Glomerular visceral epithelial cell (primary cell): ENCODE data around the gene ARSA.
"Not testable (repeated sequence)": the region's sequence is repeated elsewhere in the genome, so short reads cannot be mapped to it uniquely, and the experiment has no call there.

Source experiments
- DNase-seq: peaks from one replicate; pipeline ENCODE4 v3.0.0-alpha.2; 2016; ENCODE audit errors: extremely low spot score

Gene ARSA

GRCh38 chr22:50627642-50628542 is at the start of gene ARSA:
ARSA (minus strand) TSS chr22:50628152; CDS start chr22:50627779, 373 bp downstream.
- peak; percentile 83 for DNase-seq

- no peak for DNase-seq
These were observed 48.9 kb upstream of the ARSA start for GRCh38 chr22:50676661-50677492.

GRCh38 chr22:50676180-50676636 is 48.3 kb upstream of the ARSA start:
- DNase-seq: no peak

- no peak for DNase-seq
These were observed 47.7 kb upstream of the ARSA start for GRCh38 chr22:50675553-50676179.

GRCh38 chr22:50674606-50675552 is 46.9 kb upstream of the ARSA start:
- DNase-seq: peak; percentile 28

GRCh38 chr22:50674130-50674500 is 46.2 kb upstream of the ARSA start:
- DNase-seq: no peak

- no peak for DNase-seq
These were observed 45.5 kb upstream of the ARSA start for GRCh38 chr22:50673231-50674129.

GRCh38 chr22:50672471-50673230 is 44.7 kb upstream of the ARSA start, which contains the start of gene SHANK3:
SHANK3 (plus strand) TSS chr22:50672823.
- DNase-seq: no peak

GRCh38 chr22:50672041-50672440 is 44.1 kb upstream of the ARSA start:
- DNase-seq: no peak

GRCh38 chr22:50671641-50672040 is 43.7 kb upstream of the ARSA start:
- no peak for DNase-seq

- no peak for DNase-seq
These were observed 43.1 kb upstream of the ARSA start for GRCh38 chr22:50670914-50671538.

GRCh38 chr22:50670513-50670912 is 42.6 kb upstream of the ARSA start:
- no peak for DNase-seq

- DNase-seq: no peak
These were observed 37.8 kb upstream of the ARSA start for GRCh38 chr22:50665738-50666137.

- DNase-seq: no peak
These were observed 37.3 kb upstream of the ARSA start for GRCh38 chr22:50665212-50665611.

GRCh38 chr22:50660306-50660705 is 32.4 kb upstream of the ARSA start:
- no peak for DNase-seq

GRCh38 chr22:50659711-50660110 is 31.8 kb upstream of the ARSA start:
- not testable (repeated sequence) for DNase-seq

GRCh38 chr22:50657925-50658324 is 30.0 kb upstream of the ARSA start:
- DNase-seq: no peak
